IMR-90 (cell line): ENCODE results near the gene UBR1.
"Not testable (repeated sequence)": the region's sequence is repeated elsewhere in the genome, so short reads cannot be mapped to it uniquely, and the experiment has no call there.

Experiments used
- MAFK ChIP-seq: IDR thresholded peaks from 2 replicates; pipeline ENCODE4 v1.6.1; 2012; ENCODE audit warnings: low read depth, low read length, improper control_type of control experiment
- NFE2L2 ChIP-seq: fragments of 150-350 bp; IDR thresholded peaks from 2 replicates; pipeline ENCODE4 v1.6.1; 2016; ENCODE audit warnings: low read depth, mild to moderate bottlenecking, low read length
- POLR2A ChIP-seq: IDR thresholded peaks from 2 replicates; pipeline ENCODE4 v1.6.1; 2012; ENCODE audit warnings: mild to moderate bottlenecking, low read depth, low read length
- RAD21 ChIP-seq: IDR thresholded peaks from 2 replicates; pipeline ENCODE4 v1.6.1; 2012; ENCODE audit warnings: low read length, improper control_type of control experiment
- RFX5 ChIP-seq: IDR thresholded peaks from 2 replicates; pipeline ENCODE4 v1.8.0; 2012; ENCODE audit warnings: low read depth, mild to moderate bottlenecking, low read length, moderate library complexity
- TF ChIP-seq, protein P1 (sequence below): conservative IDR thresholded peaks from 2 replicates; pipeline ENCODE4 v1.5.1; 2012; ENCODE audit warnings: mild to moderate bottlenecking, low read depth, low read length, improper control_type of control experiment
- TF ChIP-seq, protein P2 (sequence below): fragments of 150-350 bp; IDR thresholded peaks from 2 replicates; pipeline ENCODE4 v1.6.1; 2017; ENCODE audit warnings: mild to moderate bottlenecking, antibody characterized with exemption, low read length, low read depth

DNA sequence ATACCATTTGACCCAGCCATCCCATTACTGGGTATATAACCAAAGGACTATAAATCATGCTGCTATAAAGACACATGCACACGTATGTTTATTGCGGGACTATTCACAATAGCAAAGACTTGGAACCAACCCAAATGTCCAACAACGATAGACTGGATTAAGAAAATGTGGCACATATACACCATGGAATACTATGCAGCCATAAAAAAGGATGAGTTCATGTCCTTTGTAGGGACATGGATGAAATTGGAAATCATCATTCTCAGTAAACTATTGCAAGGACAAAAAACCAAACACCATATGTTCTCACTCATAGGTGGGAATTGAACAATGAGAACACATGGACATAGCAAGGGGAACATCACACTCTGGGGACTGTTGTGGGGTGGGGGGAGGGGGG lies 156.9 kb downstream of the UBR1 start:
- not testable (repeated sequence) for TF ChIP-seq NFE2L2, POLR2A, RFX5, MAFK, RAD21
- TF ChIP-seq, protein P1, sequence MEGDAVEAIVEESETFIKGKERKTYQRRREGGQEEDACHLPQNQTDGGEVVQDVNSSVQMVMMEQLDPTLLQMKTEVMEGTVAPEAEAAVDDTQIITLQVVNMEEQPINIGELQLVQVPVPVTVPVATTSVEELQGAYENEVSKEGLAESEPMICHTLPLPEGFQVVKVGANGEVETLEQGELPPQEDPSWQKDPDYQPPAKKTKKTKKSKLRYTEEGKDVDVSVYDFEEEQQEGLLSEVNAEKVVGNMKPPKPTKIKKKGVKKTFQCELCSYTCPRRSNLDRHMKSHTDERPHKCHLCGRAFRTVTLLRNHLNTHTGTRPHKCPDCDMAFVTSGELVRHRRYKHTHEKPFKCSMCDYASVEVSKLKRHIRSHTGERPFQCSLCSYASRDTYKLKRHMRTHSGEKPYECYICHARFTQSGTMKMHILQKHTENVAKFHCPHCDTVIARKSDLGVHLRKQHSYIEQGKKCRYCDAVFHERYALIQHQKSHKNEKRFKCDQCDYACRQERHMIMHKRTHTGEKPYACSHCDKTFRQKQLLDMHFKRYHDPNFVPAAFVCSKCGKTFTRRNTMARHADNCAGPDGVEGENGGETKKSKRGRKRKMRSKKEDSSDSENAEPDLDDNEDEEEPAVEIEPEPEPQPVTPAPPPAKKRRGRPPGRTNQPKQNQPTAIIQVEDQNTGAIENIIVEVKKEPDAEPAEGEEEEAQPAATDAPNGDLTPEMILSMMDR: not testable (repeated sequence)
- TF ChIP-seq, protein P2, sequence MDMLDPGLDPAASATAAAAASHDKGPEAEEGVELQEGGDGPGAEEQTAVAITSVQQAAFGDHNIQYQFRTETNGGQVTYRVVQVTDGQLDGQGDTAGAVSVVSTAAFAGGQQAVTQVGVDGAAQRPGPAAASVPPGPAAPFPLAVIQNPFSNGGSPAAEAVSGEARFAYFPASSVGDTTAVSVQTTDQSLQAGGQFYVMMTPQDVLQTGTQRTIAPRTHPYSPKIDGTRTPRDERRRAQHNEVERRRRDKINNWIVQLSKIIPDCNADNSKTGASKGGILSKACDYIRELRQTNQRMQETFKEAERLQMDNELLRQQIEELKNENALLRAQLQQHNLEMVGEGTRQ: not testable (repeated sequence)
